Caco-2 (cell line): ENCODE results near the gene SLFN12L. TPM values are rescaled to one million over a fixed set of nuclear protein-coding genes. Genes with fewer than 3 reads are reported as not detected.
"Not testable (repeated sequence)": the region's sequence is repeated elsewhere in the genome, so short reads cannot be mapped to it uniquely, and the experiment has no call there.

Experiments
- BruUV-seq: library from RNA; stranded (reverse); fragments of 400-500 nt; replicated peaks from 2 replicates; lab custom pipeline; 2021; lab: Mats Ljungman, UMichigan
- CTCF ChIA-PET: fragments of 300-600 bp; sonication (Branson Sonifier 250); formaldehyde crosslinking; loops from one replicate; lab custom pipeline; 2022; ENCODE audit warnings: antibody characterized with exemption; lab: Charles Lee
- POLR2A ChIA-PET: fragments of 300-600 bp; sonication (Branson Sonifier 250); formaldehyde crosslinking; loops from one replicate; lab custom pipeline; 2022; ENCODE audit warnings: antibody characterized with exemption; lab: Charles Lee
- DNase-seq, 2 experiments: peaks; one replicate each; pipeline versions ENCODE4 v3.0.0 to v3.0.0-alpha.2; 2020 to 2022
- H3K27me3 ChIP-seq: replicated peaks from 2 replicates; pipeline ENCODE4 v1.6.0; 2011; ENCODE audit warnings: low read length; ENCODE audit not compliant: control insufficient read depth, insufficient read depth
- H3K36me3 ChIP-seq: 2 replicates; pipeline ENCODE4 v1.5.1; 2011; ENCODE audit warnings: low read length; ENCODE audit not compliant: control insufficient read depth, insufficient read depth
- H3K4me1 ChIP-seq: fragments of 250-450 bp; sonication (Bioruptor Pico); 2 replicates; pipeline ENCODE4 v1.5.1; 2020; ENCODE audit warnings: mild to moderate bottlenecking
- H3K4me3 ChIP-seq: 2 replicates; pipeline ENCODE4 v1.5.1; 2011; ENCODE audit warnings: low read depth, mild to moderate bottlenecking, control low read depth, low read length
- H3K9me3 ChIP-seq: fragments of 250-450 bp; sonication (Bioruptor Pico); 2 replicates; pipeline ENCODE4 v1.5.1; 2020; ENCODE audit warnings: mild to moderate bottlenecking, moderate library complexity
- H3K27ac Mint-ChIP-seq: one replicate; pipeline ENCODE4 v1.8.0; 2022; ENCODE audit warnings: mixed read lengths; ENCODE audit not compliant: unreplicated experiment
- H3K27me3 Mint-ChIP-seq: one replicate; pipeline ENCODE4 v1.8.0; 2022; ENCODE audit warnings: mixed read lengths; ENCODE audit not compliant: insufficient read depth, unreplicated experiment
- H3K36me3 Mint-ChIP-seq: one replicate; pipeline ENCODE4 v1.8.0; 2022; ENCODE audit warnings: mild to moderate bottlenecking, mixed read lengths; ENCODE audit not compliant: insufficient read depth, unreplicated experiment
- H3K4me1 Mint-ChIP-seq: one replicate; pipeline ENCODE4 v1.8.0; 2022; ENCODE audit warnings: low read depth, mixed read lengths; ENCODE audit not compliant: unreplicated experiment
- H3K4me3 Mint-ChIP-seq: one replicate; pipeline ENCODE4 v1.8.0; 2022; ENCODE audit warnings: mild to moderate bottlenecking, moderate library complexity, mixed read lengths; ENCODE audit not compliant: unreplicated experiment
- H3K9me3 Mint-ChIP-seq: one replicate; pipeline ENCODE4 v1.8.0; 2022; ENCODE audit warnings: mixed read lengths; ENCODE audit not compliant: unreplicated experiment
- CTCF ChIP-seq, 2 experiments: fragments of 200-600 bp in 1 of 2; IDR thresholded peaks; 1 replicate in 1 of 2; 2 replicates in 1 of 2; pipeline versions ENCODE4 v1.5.1 to v1.8.0; 2011 to 2022; ENCODE audit warnings: antibody characterized with exemption in 1 of 2, control low read depth in 1 of 2, inconsistent platforms in 1 of 2, low read depth in 1 of 2, low read length in 1 of 2, mild to moderate bottlenecking in 1 of 2, moderate library complexity in 1 of 2; ENCODE audit not compliant: insufficient read depth in 1 of 2, severe bottlenecking in 1 of 2, unreplicated experiment in 1 of 2
- intact Hi-C: fragments of 100-400 bp; cut with micrococcal nuclease; formaldehyde crosslinking; loops from one replicate; pipeline ENCODE4 v1.10.0; 2022; ENCODE audit not compliant: unreplicated experiment
- total RNA-seq: library from RNA; stranded (reverse); gene quantifications from 2 replicates; pipeline ENCODE4 v1.2.3, GENCODE V29; 2022

Gene SLFN12L
- total RNA-seq, 1 experiment from 2014 or later = not detected

GRCh38 chr17:35519906-35520442 is 17.5 kb downstream of the SLFN12L start:
- peaks cover 7% of the 10 kb centered on the region for H3K4me1 Mint-ChIP-seq
- Histone ChIP-seq H3K9me3 (no peaks in the 10 kb centered on the region), H3K4me3 (no peak overlapping the region), H3K36me3 (no peaks in the 10 kb centered on the region), H3K27me3 (no peaks in the 10 kb centered on the region), H3K4me1 (peaks cover 9% of the 10 kb centered on the region)
- no TSS peak for BruUV-seq
- no peak for TF ChIP-seq CTCF (IDR thresholded peaks at IDR 0.05; ENCODE audit: insufficient read depth in 1 of 2, low read depth in 1 of 2, low read length in 1 of 2, severe bottlenecking in 1 of 2, unreplicated experiment in 1 of 2)
- intact Hi-C loops = no loop called here
- H3K27ac Mint-ChIP-seq = no peak overlapping the region
- ChIA-PET CTCF (no interaction called here), POLR2A (no interaction called here)
- no peaks in the 10 kb centered on the region for H3K9me3 Mint-ChIP-seq
- H3K36me3 Mint-ChIP-seq = no peaks in the 10 kb centered on the region
- no peak overlapping the region for H3K4me3 Mint-ChIP-seq
- DNase-seq = no peak
- H3K27me3 Mint-ChIP-seq = peaks cover 22% of the 10 kb centered on the region

- DNase-seq = no peak
- Histone ChIP-seq H3K9me3 (no peaks in the 10 kb centered on the region), H3K4me1 (peaks cover 9% of the 10 kb centered on the region), H3K36me3 (no peaks in the 10 kb centered on the region), H3K4me3 (no peak overlapping the region), H3K27me3 (no peaks in the 10 kb centered on the region)
- POLR2A ChIA-PET = no interaction called here
- no peak for TF ChIP-seq CTCF (IDR thresholded peaks at IDR 0.05; ENCODE audit: insufficient read depth in 1 of 2, low read depth in 1 of 2, low read length in 1 of 2, severe bottlenecking in 1 of 2, unreplicated experiment in 1 of 2)
- intact Hi-C loops = no loop called here
- Mint-ChIP-seq H3K36me3 (no peaks in the 10 kb centered on the region), H3K4me3 (no peak overlapping the region), H3K27ac (no peak overlapping the region), H3K9me3 (no peaks in the 10 kb centered on the region), H3K4me1 (peaks cover 7% of the 10 kb centered on the region), H3K27me3 (peaks cover 21% of the 10 kb centered on the region)
- no TSS peak for BruUV-seq
- CTCF ChIA-PET = no interaction called here
These were observed 18.0 kb downstream of the SLFN12L start for GRCh38 chr17:35519439-35519838.

DNA sequence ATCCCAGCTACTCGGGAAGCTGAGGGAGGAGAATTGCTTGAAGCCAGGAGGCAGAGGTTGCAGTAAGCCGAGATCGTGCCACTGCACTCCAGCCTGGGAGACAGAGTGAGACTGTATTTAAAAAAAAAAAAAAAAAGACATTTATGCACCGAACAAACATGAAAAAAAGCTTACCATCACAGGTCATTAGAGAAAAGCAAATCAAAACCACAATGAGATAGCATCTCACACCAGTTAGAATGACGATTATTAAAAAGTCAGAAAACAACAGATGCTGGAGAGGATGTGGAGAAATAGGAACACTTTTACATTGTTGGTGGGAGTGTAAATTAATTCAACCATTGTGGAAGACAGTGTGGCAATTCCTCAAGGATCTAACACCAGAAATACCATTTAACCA is 19.0 kb downstream of the SLFN12L start:
- BruUV-seq, POLR2A ChIA-PET, H3K27ac Mint-ChIP-seq, H3K36me3 ChIP-seq, H3K36me3 Mint-ChIP-seq, CTCF ChIA-PET, DNase-seq, H3K27me3 ChIP-seq, H3K9me3 ChIP-seq, H3K4me1 ChIP-seq, intact Hi-C loops, H3K4me1 Mint-ChIP-seq, H3K4me3 ChIP-seq, H3K9me3 Mint-ChIP-seq, H3K4me3 Mint-ChIP-seq: not testable (repeated sequence)
- H3K27me3 Mint-ChIP-seq = peaks cover 24% of the 10 kb centered on the region
